ENCODE data around the gene CLIP4. TPM values are rescaled to one million over a fixed set of nuclear protein-coding genes. Genes with fewer than 3 reads are reported as not detected.

The CLIP4 gene
- total RNA-seq, 1 experiment from 2014 or later, result 0.39 TPM

DNA sequence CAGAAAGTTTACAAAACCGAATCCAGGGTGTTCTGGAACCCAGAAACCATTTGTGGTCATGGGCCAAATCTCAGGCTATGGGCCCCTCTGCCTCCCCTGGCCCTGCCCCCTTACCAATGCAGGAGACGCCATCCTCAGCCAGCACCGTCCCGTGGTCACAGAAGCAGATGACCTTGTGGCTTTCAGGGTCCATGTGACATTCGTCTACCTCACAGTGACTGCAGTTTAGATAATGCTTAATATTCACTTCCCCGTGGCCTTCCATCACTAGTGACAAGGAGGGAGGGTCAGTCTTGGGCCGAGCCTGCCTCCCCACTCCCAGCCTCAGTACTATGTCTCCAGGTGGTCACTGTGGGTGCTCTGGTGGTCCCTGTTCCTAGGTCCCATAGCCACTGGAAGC, 111.6 kb downstream of the CLIP4 start:
- H3K36me3 Mint-ChIP-seq, result no peaks in the 10 kb centered on the region
- POLR2A ChIA-PET, result no interaction called here
- H3K27ac Mint-ChIP-seq, result no peak overlapping the region
- DNase-seq (ENCODE audit: low spot score) (peak; percentile 1), ATAC-seq (no peak)
- no peak overlapping the region for H3K4me3 Mint-ChIP-seq
- peaks cover 4% of the 10 kb centered on the region; the same call in 1 of the 2 replicates for H3K4me1 Mint-ChIP-seq
- H3K9me3 Mint-ChIP-seq, result no peaks in the 10 kb centered on the region
- CTCF ChIA-PET, result interaction anchor here (0.6 kb wide), 1 partner anchor 698 kb away, joined by 4 read pairs; no protein-coding TSS in a partner anchor
- TF ChIP-seq KAT7 (CRISPR knock-in tag; IDR thresholded peaks at IDR 0.05; ENCODE audit: borderline replicate concordance) (no peak), TCF7 (CRISPR knock-in tag; IDR thresholded peaks at IDR 0.05; ENCODE audit: low read depth) (no peak)
- H3K27me3 Mint-ChIP-seq (ENCODE audit: low read depth), result no peaks in the 10 kb centered on the region

DNA sequence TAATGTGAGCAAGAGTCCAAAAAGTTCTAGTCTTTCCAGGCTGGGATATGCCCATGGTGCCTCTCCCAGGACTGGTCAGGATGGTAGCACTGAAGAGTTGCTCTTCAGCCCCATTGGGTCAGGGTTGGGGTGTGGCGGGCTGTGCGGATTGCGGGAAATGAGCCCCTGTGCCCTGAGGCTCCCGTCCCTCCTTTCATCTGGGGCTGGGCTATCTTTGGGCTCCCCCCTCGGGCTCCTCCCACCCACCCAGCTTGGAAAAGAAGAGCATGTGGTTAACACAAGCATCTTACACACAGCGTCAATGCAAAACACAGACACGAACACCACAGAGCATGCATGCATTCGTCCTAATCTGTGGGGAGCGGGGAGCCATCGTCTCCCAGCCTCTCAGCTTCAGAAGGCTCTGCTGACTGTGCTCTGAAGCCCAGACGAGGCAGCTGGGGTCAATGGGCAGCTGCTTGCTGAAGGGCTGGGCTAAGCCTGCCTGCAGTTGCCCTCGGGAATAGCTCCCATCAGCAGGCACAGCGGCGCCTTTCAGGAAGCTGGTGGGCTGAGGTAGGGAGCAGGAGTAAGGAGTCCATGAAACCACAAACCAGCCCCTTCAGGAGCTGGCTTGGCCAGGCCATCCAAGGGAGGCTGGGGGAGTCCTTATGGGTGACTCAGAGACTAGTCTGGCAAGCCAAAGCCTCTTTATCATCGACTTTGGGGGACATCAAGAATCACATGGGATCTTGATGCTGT, 112.9 kb downstream of the CLIP4 start:
- no peaks in the 10 kb centered on the region for H3K9me3 Mint-ChIP-seq
- no peak for DNase-seq (ENCODE audit: low spot score)
- no peaks in the 10 kb centered on the region for H3K27me3 Mint-ChIP-seq (ENCODE audit: low read depth)
- ATAC-seq, result no peak; the same call in 1 of the 2 replicates
- H3K4me1 Mint-ChIP-seq, result peaks cover 4% of the 10 kb centered on the region; the same call in 1 of the 2 replicates
- ChIA-PET CTCF (interaction anchor here (1.0 kb wide), 1 partner anchor 81 kb away, joined by 4 read pairs; no protein-coding TSS in a partner anchor), POLR2A (no interaction called here)
- TF ChIP-seq TCF7 (CRISPR knock-in tag; IDR thresholded peaks at IDR 0.05; ENCODE audit: low read depth) (no peak), NR3C1 (CRISPR knock-in tag; conservative IDR thresholded peaks at IDR 0.05; ENCODE audit: low read depth) (no peak), JUN (CRISPR knock-in tag; IDR thresholded peaks at IDR 0.05) (no peak), TEAD4 (CRISPR knock-in tag; IDR thresholded peaks at IDR 0.05) (no peak), ELF4 (CRISPR knock-in tag; IDR thresholded peaks at IDR 0.05; ENCODE audit: low read depth) (no peak), ZNF396 (CRISPR knock-in tag; IDR thresholded peaks at IDR 0.05; ENCODE audit: borderline replicate concordance) (no peak), GTF2I (CRISPR knock-in tag; conservative IDR thresholded peaks at IDR 0.05) (no peak), ETV6 (CRISPR knock-in tag; IDR thresholded peaks at IDR 0.05) (no peak)
- TF ChIP-seq, protein P1, sequence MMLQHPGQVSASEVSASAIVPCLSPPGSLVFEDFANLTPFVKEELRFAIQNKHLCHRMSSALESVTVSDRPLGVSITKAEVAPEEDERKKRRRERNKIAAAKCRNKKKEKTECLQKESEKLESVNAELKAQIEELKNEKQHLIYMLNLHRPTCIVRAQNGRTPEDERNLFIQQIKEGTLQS (CRISPR knock-in tag; conservative IDR thresholded peaks at IDR 0.05), result no peak
- TF ChIP-seq, protein P2, sequence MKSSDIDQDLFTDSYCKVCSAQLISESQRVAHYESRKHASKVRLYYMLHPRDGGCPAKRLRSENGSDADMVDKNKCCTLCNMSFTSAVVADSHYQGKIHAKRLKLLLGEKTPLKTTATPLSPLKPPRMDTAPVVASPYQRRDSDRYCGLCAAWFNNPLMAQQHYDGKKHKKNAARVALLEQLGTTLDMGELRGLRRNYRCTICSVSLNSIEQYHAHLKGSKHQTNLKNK (CRISPR knock-in tag; IDR thresholded peaks at IDR 0.05), result no peak
- TF ChIP-seq, protein P3, sequence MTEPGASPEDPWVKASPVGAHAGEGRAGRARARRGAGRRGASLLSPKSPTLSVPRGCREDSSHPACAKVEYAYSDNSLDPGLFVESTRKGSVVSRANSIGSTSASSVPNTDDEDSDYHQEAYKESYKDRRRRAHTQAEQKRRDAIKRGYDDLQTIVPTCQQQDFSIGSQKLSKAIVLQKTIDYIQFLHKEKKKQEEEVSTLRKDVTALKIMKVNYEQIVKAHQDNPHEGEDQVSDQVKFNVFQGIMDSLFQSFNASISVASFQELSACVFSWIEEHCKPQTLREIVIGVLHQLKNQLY (CRISPR knock-in tag; IDR thresholded peaks at IDR 0.05), result no peak
- TF ChIP-seq, protein P4, sequence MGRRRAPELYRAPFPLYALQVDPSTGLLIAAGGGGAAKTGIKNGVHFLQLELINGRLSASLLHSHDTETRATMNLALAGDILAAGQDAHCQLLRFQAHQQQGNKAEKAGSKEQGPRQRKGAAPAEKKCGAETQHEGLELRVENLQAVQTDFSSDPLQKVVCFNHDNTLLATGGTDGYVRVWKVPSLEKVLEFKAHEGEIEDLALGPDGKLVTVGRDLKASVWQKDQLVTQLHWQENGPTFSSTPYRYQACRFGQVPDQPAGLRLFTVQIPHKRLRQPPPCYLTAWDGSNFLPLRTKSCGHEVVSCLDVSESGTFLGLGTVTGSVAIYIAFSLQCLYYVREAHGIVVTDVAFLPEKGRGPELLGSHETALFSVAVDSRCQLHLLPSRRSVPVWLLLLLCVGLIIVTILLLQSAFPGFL (CRISPR knock-in tag; IDR thresholded peaks at IDR 0.05; ENCODE audit: borderline replicate concordance), result no peak
- TF ChIP-seq, protein P5, sequence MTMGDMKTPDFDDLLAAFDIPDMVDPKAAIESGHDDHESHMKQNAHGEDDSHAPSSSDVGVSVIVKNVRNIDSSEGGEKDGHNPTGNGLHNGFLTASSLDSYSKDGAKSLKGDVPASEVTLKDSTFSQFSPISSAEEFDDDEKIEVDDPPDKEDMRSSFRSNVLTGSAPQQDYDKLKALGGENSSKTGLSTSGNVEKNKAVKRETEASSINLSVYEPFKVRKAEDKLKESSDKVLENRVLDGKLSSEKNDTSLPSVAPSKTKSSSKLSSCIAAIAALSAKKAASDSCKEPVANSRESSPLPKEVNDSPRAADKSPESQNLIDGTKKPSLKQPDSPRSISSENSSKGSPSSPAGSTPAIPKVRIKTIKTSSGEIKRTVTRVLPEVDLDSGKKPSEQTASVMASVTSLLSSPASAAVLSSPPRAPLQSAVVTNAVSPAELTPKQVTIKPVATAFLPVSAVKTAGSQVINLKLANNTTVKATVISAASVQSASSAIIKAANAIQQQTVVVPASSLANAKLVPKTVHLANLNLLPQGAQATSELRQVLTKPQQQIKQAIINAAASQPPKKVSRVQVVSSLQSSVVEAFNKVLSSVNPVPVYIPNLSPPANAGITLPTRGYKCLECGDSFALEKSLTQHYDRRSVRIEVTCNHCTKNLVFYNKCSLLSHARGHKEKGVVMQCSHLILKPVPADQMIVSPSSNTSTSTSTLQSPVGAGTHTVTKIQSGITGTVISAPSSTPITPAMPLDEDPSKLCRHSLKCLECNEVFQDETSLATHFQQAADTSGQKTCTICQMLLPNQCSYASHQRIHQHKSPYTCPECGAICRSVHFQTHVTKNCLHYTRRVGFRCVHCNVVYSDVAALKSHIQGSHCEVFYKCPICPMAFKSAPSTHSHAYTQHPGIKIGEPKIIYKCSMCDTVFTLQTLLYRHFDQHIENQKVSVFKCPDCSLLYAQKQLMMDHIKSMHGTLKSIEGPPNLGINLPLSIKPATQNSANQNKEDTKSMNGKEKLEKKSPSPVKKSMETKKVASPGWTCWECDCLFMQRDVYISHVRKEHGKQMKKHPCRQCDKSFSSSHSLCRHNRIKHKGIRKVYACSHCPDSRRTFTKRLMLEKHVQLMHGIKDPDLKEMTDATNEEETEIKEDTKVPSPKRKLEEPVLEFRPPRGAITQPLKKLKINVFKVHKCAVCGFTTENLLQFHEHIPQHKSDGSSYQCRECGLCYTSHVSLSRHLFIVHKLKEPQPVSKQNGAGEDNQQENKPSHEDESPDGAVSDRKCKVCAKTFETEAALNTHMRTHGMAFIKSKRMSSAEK (CRISPR knock-in tag; IDR thresholded peaks at IDR 0.05; ENCODE audit: borderline replicate concordance), result no peak
- no peak overlapping the region for H3K27ac Mint-ChIP-seq
- H3K36me3 Mint-ChIP-seq, result no peaks in the 10 kb centered on the region
- no peak overlapping the region for H3K4me3 Mint-ChIP-seq
